WTC11 (cell line): ENCODE results near the gene TEX14. TPM values are rescaled to one million over a fixed set of nuclear protein-coding genes. Genes with fewer than 3 reads are reported as not detected.

Source experiments
- AFF4 ChIP-seq: sonication (generic); formaldehyde crosslinking; IDR thresholded peaks from 2 replicates; pipeline ENCODE4 v1.8.1; 2023; ENCODE audit warnings: mild to moderate bottlenecking, missing genetic modification reagents, borderline replicate concordance
- ARID4B ChIP-seq: sonication (generic); formaldehyde crosslinking; IDR thresholded peaks from 2 replicates; pipeline ENCODE4 v1.8.0; 2023; ENCODE audit warnings: missing genetic modification reagents, mild to moderate bottlenecking, borderline replicate concordance
- ATF2 ChIP-seq: sonication (generic); formaldehyde crosslinking; IDR thresholded peaks from 2 replicates; pipeline ENCODE4 v1.8.1; 2022; ENCODE audit warnings: low read depth, missing genetic modification reagents, borderline replicate concordance
- ERG ChIP-seq: fragments of 250-450 bp; sonication (Bioruptor Pico); IDR thresholded peaks from 2 replicates; pipeline ENCODE4 v1.8.0; 2021; ENCODE audit warnings: mild to moderate bottlenecking
- ESRRA ChIP-seq: sonication (generic); formaldehyde crosslinking; IDR thresholded peaks from 2 replicates; pipeline ENCODE4 v1.8.1; 2022; ENCODE audit warnings: mild to moderate bottlenecking, missing genetic modification reagents, borderline replicate concordance
- ETV6 ChIP-seq: sonication (generic); formaldehyde crosslinking; IDR thresholded peaks from 2 replicates; pipeline ENCODE4 v1.8.1; 2022; ENCODE audit warnings: mild to moderate bottlenecking, missing genetic modification reagents
- FOXP4 ChIP-seq: sonication (generic); formaldehyde crosslinking; IDR thresholded peaks from 2 replicates; pipeline ENCODE4 v1.8.0; 2022; ENCODE audit warnings: mild to moderate bottlenecking, missing genetic modification reagents
- GTF2I ChIP-seq: fragments of 250-450 bp; sonication (Bioruptor Pico); conservative IDR thresholded peaks from 2 replicates; pipeline ENCODE4 v1.4.0; 2021; ENCODE audit warnings: mild to moderate bottlenecking
- MXD4 ChIP-seq: fragments of 250-450 bp; sonication (Bioruptor Pico); IDR thresholded peaks from 2 replicates; pipeline ENCODE4 v1.8.0; 2021; ENCODE audit warnings: mild to moderate bottlenecking, moderate library complexity, borderline replicate concordance
- NFATC4 ChIP-seq: fragments of 250-450 bp; sonication (Bioruptor Pico); IDR thresholded peaks from 2 replicates; pipeline ENCODE4 v1.9.0; 2021; ENCODE audit warnings: mild to moderate bottlenecking
- NR2C2 ChIP-seq: sonication (generic); formaldehyde crosslinking; IDR thresholded peaks from 2 replicates; pipeline ENCODE4 v1.8.0; 2022; ENCODE audit warnings: mild to moderate bottlenecking, missing genetic modification reagents
- NR3C1 ChIP-seq: sonication (generic); formaldehyde crosslinking; conservative IDR thresholded peaks from 2 replicates; pipeline ENCODE4 v1.8.1; 2023; ENCODE audit warnings: low read depth, mild to moderate bottlenecking, missing genetic modification reagents
- RELA ChIP-seq: sonication (generic); formaldehyde crosslinking; IDR thresholded peaks from 2 replicates; pipeline ENCODE4 v1.8.1; 2022; ENCODE audit warnings: missing genetic modification reagents, mild to moderate bottlenecking, borderline replicate concordance
- STAT6 ChIP-seq: sonication (generic); formaldehyde crosslinking; conservative IDR thresholded peaks from 2 replicates; pipeline ENCODE4 v1.8.1; 2023; ENCODE audit warnings: mild to moderate bottlenecking, low read depth, missing genetic modification reagents, moderate library complexity
- TCF7 ChIP-seq: sonication (generic); formaldehyde crosslinking; IDR thresholded peaks from 2 replicates; pipeline ENCODE4 v1.8.0; 2022; ENCODE audit warnings: mild to moderate bottlenecking, low read depth, missing genetic modification reagents, moderate library complexity
- ZMAT4 ChIP-seq: fragments of 250-450 bp; sonication (Bioruptor Pico); IDR thresholded peaks from 2 replicates; pipeline ENCODE4 v1.9.0; 2021; ENCODE audit warnings: mild to moderate bottlenecking
- ZNF232 ChIP-seq: sonication (generic); formaldehyde crosslinking; IDR thresholded peaks from 2 replicates; pipeline ENCODE4 v1.8.0; 2022; ENCODE audit warnings: mild to moderate bottlenecking, missing genetic modification reagents
- ZNF263 ChIP-seq: sonication (generic); formaldehyde crosslinking; IDR thresholded peaks from 2 replicates; pipeline ENCODE4 v1.8.1; 2022; ENCODE audit warnings: low read depth, mild to moderate bottlenecking, moderate library complexity, missing genetic modification reagents
- ZNF396 ChIP-seq: fragments of 250-450 bp; sonication (Bioruptor Pico); IDR thresholded peaks from 2 replicates; pipeline ENCODE4 v1.8.0; 2021; ENCODE audit warnings: mild to moderate bottlenecking, moderate library complexity, borderline replicate concordance
- ZNF671 ChIP-seq: fragments of 250-450 bp; sonication (Bioruptor Pico); IDR thresholded peaks from 2 replicates; pipeline ENCODE4 v1.8.0; 2021; ENCODE audit warnings: mild to moderate bottlenecking
- total RNA-seq: library from RNA; stranded (reverse); gene quantifications from 3 replicates; pipeline ENCODE4 v1.2.3, GENCODE V29; 2021

Gene TEX14
- total RNA-seq, 1 experiment from 2014 or later, result 1.4 TPM

GRCh38 chr17:58658804-58659713 is 32.8 kb downstream of the TEX14 start (continued):
- TF ChIP-seq ARID4B (CRISPR knock-in tag) (peak; percentile 79; the same call in 1 of the 2 replicates), ERG (CRISPR knock-in tag) (peak; percentile 99), STAT6 (CRISPR knock-in tag) (no peak), RELA (CRISPR knock-in tag) (no peak), ZNF396 (CRISPR knock-in tag) (no peak), NR2C2 (no peak), ESRRA (CRISPR knock-in tag) (peak; percentile 73; the same call in 1 of the 2 replicates), MXD4 (CRISPR knock-in tag) (no peak), ATF2 (CRISPR knock-in tag) (no peak), GTF2I (CRISPR knock-in tag) (no peak), ZNF671 (peak; percentile 99), AFF4 (CRISPR knock-in tag) (no peak), TCF7 (no peak), NR3C1 (CRISPR knock-in tag) (no peak), ZMAT4 (CRISPR knock-in tag) (peak; percentile 88), ETV6 (CRISPR knock-in tag) (peak; percentile 90), ZNF232 (0 out of 2 replicates have a peak, but pooled peaks have one; percentile 35), FOXP4 (CRISPR knock-in tag) (peak; percentile 68; the same call in 1 of the 2 replicates), ZNF263 (CRISPR knock-in tag) (no peak), NFATC4 (CRISPR knock-in tag) (peak; percentile 99)
